ENCODE measurements around the gene GJB5.

DNA sequence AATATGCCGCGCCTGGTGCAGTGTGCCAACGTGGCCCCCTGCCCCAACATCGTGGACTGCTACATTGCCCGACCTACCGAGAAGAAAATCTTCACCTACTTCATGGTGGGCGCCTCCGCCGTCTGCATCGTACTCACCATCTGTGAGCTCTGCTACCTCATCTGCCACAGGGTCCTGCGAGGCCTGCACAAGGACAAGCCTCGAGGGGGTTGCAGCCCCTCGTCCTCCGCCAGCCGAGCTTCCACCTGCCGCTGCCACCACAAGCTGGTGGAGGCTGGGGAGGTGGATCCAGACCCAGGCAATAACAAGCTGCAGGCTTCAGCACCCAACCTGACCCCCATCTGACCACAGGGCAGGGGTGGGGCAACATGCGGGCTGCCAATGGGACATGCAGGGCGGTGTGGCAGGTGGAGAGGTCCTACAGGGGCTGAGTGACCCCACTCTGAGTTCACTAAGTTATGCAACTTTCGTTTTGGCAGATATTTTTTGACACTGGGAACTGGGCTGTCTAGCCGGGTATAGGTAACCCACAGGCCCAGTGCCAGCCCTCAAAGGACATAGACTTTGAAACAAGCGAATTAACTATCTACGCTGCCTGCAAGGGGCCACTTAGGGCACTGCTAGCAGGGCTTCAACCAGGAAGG is 30.5 kb downstream of the GJB5 start:
- TF ChIP-seq, protein P1, sequence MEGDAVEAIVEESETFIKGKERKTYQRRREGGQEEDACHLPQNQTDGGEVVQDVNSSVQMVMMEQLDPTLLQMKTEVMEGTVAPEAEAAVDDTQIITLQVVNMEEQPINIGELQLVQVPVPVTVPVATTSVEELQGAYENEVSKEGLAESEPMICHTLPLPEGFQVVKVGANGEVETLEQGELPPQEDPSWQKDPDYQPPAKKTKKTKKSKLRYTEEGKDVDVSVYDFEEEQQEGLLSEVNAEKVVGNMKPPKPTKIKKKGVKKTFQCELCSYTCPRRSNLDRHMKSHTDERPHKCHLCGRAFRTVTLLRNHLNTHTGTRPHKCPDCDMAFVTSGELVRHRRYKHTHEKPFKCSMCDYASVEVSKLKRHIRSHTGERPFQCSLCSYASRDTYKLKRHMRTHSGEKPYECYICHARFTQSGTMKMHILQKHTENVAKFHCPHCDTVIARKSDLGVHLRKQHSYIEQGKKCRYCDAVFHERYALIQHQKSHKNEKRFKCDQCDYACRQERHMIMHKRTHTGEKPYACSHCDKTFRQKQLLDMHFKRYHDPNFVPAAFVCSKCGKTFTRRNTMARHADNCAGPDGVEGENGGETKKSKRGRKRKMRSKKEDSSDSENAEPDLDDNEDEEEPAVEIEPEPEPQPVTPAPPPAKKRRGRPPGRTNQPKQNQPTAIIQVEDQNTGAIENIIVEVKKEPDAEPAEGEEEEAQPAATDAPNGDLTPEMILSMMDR (IDR thresholded peaks at IDR 0.05; ENCODE audit: poor library complexity, severe bottlenecking): no peak
- TF ChIP-seq RAD21 (conservative IDR thresholded peaks at IDR 0.05) (no peak), EZH2 (IDR thresholded peaks at IDR 0.05; ENCODE audit: borderline replicate concordance, insufficient read depth, low read length, poor library complexity, severe bottlenecking) (no peak), SMC3 (conservative IDR thresholded peaks at IDR 0.05; ENCODE audit: poor library complexity) (no peak), EP300 (conservative IDR thresholded peaks at IDR 0.05; ENCODE audit: poor library complexity, severe bottlenecking) (no peak), TAF1 (IDR thresholded peaks at IDR 0.05; ENCODE audit: low read depth) (no peak), POLR2AphosphoS5 (IDR thresholded peaks at IDR 0.05) (no peak)
- TF ChIP-seq, protein P2, sequence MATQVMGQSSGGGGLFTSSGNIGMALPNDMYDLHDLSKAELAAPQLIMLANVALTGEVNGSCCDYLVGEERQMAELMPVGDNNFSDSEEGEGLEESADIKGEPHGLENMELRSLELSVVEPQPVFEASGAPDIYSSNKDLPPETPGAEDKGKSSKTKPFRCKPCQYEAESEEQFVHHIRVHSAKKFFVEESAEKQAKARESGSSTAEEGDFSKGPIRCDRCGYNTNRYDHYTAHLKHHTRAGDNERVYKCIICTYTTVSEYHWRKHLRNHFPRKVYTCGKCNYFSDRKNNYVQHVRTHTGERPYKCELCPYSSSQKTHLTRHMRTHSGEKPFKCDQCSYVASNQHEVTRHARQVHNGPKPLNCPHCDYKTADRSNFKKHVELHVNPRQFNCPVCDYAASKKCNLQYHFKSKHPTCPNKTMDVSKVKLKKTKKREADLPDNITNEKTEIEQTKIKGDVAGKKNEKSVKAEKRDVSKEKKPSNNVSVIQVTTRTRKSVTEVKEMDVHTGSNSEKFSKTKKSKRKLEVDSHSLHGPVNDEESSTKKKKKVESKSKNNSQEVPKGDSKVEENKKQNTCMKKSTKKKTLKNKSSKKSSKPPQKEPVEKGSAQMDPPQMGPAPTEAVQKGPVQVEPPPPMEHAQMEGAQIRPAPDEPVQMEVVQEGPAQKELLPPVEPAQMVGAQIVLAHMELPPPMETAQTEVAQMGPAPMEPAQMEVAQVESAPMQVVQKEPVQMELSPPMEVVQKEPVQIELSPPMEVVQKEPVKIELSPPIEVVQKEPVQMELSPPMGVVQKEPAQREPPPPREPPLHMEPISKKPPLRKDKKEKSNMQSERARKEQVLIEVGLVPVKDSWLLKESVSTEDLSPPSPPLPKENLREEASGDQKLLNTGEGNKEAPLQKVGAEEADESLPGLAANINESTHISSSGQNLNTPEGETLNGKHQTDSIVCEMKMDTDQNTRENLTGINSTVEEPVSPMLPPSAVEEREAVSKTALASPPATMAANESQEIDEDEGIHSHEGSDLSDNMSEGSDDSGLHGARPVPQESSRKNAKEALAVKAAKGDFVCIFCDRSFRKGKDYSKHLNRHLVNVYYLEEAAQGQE (IDR thresholded peaks at IDR 0.05; ENCODE audit: borderline replicate concordance): no peak

Measured in neural cell (in vitro differentiated cells).